Inflammatory macrophage (primary cell): Measurements from ENCODE around the gene PAM16.
A peak's percentile ranks its signal among the peaks of the same experiment; 100 is the strongest.

Experiments
- DNase-seq, 2 donors: peaks; one replicate each; pipeline ENCODE4 v3.0.0-alpha.2; 2020 to 2022

The PAM16 gene

DNA sequence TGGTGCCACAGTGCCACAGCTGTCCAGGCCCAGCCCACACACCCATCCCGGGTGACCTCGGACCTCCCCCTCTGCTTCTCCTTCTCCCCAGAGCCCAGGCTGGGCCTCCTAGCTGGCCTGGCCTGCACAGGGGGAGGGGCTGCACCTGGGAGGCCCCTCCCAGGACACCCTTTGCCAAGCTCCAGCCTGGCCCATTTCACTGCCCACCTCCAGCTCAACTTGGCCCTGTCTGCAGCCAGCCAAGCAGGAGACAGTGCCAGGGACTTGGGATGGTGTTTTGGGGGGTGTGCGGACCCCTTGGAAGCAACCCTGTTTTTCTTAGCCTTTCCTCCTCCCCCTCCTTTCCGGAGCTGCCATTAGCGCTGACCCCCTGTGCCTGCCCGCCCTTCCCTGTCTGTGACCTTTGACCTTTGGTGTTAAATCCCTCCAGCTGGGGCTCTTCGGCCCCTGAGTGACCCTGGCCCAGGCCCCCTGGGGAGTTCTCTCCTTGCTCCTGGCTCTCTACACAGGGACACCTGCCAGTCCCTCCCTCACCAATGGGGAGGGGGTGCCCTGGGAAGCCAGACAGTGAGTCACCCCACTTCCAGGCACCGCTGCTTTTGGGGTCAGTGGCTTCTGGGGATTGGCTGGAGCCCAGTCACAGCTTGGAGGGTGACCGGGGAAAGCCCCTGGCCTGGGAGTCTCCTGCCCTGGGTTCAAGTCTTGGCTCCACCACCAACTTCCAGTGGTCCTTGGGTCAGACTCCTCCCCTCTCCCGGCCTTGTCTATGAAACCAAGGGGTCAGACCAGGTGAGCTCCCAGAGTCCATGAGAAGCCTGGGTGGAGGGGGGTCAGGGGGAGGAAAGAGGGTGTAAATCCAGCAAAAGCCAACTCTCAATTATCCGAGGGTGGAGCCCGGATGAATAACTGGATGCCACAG is 33.3 kb downstream of the PAM16 start:
- no peak for DNase-seq

DNA sequence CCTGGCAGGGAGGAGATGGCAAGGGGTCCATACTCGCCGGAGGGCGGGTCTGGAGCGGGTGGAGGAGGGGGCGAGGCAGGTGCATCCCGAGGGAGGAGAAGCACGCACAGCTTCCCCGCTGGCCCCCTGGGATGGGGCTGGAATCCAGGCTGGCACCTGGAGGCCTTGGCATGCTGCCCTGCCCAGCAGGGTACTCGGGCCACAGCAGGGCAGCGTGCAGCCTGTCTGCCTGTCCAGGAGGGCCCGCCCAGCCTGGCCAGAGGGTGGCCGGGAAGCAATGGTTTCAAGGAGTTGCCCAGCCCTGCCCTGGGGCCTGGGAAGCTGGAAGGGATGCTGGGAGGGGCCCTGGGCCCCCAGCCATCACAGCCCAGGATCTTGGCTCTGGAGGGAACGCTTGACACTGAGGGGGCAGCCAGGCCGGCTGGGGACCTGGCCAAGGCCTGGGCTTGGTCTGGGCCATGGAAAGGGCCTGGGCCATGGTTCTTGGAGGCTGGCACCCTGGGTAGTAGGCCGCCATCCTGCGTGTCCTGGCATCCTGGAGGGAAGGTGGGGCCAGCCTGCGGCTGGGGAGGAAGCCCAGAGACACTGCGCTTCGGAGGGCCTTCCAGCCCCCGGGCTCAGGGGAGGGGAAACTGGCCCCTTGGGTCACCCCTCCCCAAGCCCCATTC is 34.1 kb downstream of the PAM16 start:
- DNase-seq: no peak

GRCh38 chr16:4316108-4316863 is 34.8 kb downstream of the PAM16 start:
- no peak for DNase-seq

- no peak for DNase-seq
Observed at GRCh38 chr16:4315186-4316107, 35.7 kb downstream of the PAM16 start, which contains the start of gene GLIS2. GLIS2 (plus strand) TSS chr16:4316067; CDS start chr16:4332281, 16,214 bp downstream.

- DNase-seq: no peak
Observed at GRCh38 chr16:4314532-4315185, 36.5 kb downstream of the PAM16 start.

DNA sequence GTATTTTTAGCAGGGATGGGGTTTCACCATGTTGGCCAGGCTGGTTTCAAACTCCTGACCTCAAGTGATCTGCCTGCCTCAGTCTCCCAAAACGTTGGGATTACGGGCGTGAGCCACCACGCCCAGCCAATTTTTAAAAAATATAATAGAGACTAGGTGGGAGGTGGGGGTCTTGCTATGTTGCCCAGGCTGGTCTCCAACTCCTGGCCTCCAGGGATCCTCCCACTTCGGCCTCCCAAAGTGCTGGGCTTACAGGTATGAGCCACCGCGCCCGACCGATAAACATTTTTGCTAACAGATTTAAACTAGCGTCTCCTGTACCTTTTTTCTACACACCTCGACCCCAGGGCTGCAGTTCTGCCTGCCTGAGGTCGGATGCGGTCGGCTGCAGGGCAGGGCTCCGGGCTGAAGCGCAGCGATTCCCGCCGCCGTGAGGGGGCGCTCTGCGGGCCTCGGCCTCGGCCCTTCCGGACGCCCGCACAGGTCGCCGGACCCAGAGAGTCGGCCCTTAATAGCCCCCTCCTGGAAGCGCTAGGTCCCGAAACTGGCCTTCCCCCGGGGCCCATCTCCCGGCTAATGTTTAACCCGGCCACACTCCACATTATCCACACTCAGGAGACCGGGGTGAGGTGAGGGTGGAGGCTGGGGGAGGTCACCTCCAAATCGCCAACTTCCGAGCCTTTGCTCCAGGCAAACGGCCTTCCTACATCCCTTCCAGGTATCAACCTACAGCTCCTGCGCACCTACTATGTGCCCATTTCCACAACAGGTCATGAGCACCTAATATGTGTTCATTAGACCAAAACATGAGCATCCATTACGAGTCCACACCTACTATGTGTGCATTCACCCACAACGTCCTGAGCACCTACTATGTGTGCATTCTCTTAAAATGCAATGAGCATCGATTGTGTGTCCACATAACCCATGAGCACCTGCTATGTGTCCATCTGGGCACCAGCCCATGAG is 37.3 kb downstream of the PAM16 start:
- peak; percentile 45 to 63 for DNase-seq

GRCh38 chr16:4309833-4310266 is 41.3 kb downstream of the PAM16 start:
- peak; percentile 55 to 64 for DNase-seq

GRCh38 chr16:4309102-4309832 is 41.9 kb downstream of the PAM16 start:
- DNase-seq: peak in 1 of 2 donors; percentile 30

DNA sequence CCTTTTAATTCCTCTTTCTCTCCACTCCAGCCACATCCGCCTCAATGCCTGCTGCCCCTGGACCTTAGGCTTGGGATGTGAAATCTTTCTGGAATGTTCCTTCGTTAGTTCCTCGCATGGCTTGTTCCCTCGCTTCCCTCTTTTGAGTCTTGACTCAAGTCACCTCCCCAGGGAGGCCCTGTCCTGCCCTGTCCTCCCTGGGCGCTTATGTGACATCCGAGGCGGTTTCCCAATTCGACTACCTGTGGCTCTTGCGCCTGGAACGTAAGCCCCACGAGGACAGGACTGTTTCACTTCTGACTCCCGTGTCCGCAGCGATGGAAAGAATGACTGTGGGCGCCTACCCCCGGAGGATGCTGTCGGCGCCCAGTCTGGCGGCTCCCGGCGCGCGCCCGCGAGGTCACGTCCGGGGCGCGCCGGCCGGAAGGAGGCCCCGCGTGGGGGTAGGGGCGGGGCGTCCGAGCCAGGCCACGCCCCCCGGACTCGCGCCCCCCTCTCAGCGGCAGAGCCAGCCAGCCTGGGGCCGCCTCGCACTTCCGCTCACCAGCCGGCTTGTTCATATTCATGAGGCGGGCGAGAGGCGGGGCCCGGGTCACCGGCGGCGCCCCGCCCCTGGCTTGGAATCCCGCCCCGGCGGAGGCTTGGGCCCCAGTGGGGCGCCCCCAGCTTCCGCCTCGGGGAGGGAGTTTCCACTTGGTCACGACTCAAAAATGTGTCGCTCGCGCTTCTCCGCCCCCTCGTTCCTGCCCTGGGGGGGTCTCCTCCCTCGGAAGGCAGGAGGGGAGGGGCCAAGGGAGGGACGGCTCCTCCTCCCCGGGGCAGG is 43.7 kb downstream of the PAM16 start:
- peak; percentile 96 to 97 for DNase-seq

GRCh38 chr16:4306470-4307214 is 44.5 kb downstream of the PAM16 start:
- no peak for DNase-seq

- DNase-seq: no peak
Observed at GRCh38 chr16:4303973-4304372, 47.1 kb downstream of the PAM16 start.

DNA sequence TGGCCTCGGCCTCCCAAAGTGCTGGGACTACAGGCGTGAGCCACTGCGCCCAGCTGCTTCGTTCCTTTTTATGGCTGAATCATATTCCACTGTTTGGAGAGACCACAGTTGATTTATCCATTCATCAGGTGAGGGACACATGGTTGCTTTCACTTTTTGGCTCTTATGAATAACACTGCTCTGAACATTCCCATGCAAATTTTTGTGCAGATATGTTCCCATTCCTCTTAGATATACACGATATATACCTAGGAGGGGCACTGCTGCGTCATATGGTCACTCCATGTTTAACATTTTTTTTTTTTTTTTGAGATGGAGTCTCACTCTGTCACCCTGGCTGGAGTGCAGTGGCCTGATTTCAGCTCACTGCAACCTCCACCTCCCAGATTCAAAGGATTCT is 49.2 kb downstream of the PAM16 start:
- DNase-seq: no peak

- DNase-seq: no peak
Observed at GRCh38 chr16:4301177-4301576, 49.9 kb downstream of the PAM16 start.

DNA sequence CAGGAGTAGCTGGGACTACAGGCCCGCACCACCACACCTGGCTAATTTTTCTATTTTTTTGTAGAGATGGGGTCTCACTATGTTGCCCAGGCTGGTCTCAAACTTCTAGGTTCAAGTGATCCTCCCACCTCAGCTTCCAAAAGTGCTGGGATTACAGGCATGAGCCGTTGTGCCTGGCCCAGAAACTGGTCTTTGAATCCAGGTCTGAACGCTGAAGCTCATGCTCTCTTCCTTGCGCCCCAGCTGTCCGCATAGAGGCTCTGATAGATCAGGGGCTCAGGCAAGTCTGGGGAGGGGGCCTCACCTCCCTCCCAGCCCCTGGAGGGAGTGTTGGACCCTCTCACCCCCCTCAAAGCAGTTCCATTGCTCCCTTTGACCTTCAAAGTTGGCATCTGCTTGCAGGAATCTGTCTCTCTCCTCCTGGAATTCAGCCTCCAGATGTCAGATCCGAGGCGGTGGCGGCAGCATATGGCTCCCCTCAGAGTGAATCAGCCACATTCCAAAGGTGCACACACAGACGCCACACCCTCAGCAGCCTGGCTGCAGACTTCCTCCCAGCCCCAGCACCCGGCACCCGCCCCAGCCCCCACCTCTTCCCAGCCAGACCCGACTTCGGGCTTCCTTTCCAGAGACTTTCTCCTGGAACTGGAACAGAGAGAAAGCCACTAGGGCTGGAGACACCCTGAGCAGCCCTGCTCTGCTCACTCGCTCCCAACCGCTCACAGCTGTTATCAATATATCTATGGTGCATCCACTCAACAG is 52.2 kb downstream of the PAM16 start:
- no peak for DNase-seq

- DNase-seq: no peak
Observed at GRCh38 chr16:4297480-4297879, 53.6 kb downstream of the PAM16 start.

- no peak for DNase-seq
Observed at GRCh38 chr16:4295581-4295980, 55.5 kb downstream of the PAM16 start.
